GM12892 (cell line): ENCODE results near the gene MTCP1.

Experiments
- POLR2A ChIP-seq: IDR thresholded peaks from 2 replicates; pipeline ENCODE4 v1.6.1; 2011; ENCODE audit warnings: low read depth, low read length, control low read depth
- POLR2AphosphoS5 ChIP-seq: IDR thresholded peaks from 2 replicates; pipeline ENCODE4 v1.6.1; 2011; ENCODE audit warnings: low read depth, low read length, control low read depth

DNA sequence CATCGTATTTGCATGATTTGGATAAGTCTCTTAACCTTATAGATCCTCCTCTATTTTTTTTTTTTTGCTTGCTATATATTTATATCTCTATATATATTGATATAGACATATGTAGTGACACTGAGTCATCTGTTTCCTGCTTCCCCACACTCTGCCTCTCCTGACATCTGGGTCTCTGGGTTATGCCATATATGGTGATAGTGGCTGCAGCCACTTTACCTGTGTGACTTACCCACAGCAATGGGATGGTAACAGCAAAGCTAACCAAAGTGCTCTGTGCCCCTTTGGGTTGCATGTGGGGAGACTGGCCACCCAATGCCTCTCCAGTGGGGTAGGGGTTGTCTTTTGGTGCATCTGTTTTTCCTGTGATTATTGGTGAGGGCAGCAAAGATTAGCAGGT lies 14.5 kb downstream of the MTCP1 start:
- TF ChIP-seq POLR2A (no peak), POLR2AphosphoS5 (no peak)
